ENCODE data around the gene NRXN3.

NRXN3 gene

GRCh38 chr14:79586989-79587598, 1416.9 kb downstream of the NRXN3 start:
- no peak overlapping the region for H3K4me3 ChIP-seq (ENCODE audit: low read length)
- no peak for DNase-seq (ENCODE audit: low read depth, low spot score)

GRCh38 chr14:79587875-79588274, 1417.7 kb downstream of the NRXN3 start:
- H3K4me3 ChIP-seq (ENCODE audit: low read length), result no peak overlapping the region
- DNase-seq (ENCODE audit: low read depth, low spot score), result no peak

GRCh38 chr14:79588398-79588797, 1418.2 kb downstream of the NRXN3 start:
- H3K4me3 ChIP-seq (ENCODE audit: low read length), result no peak overlapping the region
- no peak for DNase-seq (ENCODE audit: low read depth, low spot score)

GRCh38 chr14:79596551-79596950, 1426.4 kb downstream of the NRXN3 start:
- no peak overlapping the region for H3K4me3 ChIP-seq (ENCODE audit: low read length)
- DNase-seq (ENCODE audit: low read depth, low spot score), result no peak

- no peak for DNase-seq (ENCODE audit: low read depth, low spot score)
- H3K4me3 ChIP-seq (ENCODE audit: low read length), result no peak overlapping the region
These were observed 1427.4 kb downstream of the NRXN3 start for GRCh38 chr14:79597566-79597965.

GRCh38 chr14:79598339-79598738, 1428.2 kb downstream of the NRXN3 start:
- DNase-seq (ENCODE audit: low read depth, low spot score), result no peak

GRCh38 chr14:79599239-79599638, 1429.1 kb downstream of the NRXN3 start:
- DNase-seq (ENCODE audit: low read depth, low spot score), result no peak
- H3K4me3 ChIP-seq (ENCODE audit: low read length), result no peak overlapping the region

More at GRCh38 chr14:79598339-79598738, 1428.2 kb downstream of the NRXN3 start:
- H3K4me3 ChIP-seq (ENCODE audit: low read length), result no peak overlapping the region

GRCh38 chr14:79600406-79600805, 1430.2 kb downstream of the NRXN3 start:
- no peak overlapping the region for H3K4me3 ChIP-seq (ENCODE audit: low read length)
- no peak for DNase-seq (ENCODE audit: low read depth, low spot score)

- no peak for DNase-seq (ENCODE audit: low read depth, low spot score)
These were observed 1431.4 kb downstream of the NRXN3 start for GRCh38 chr14:79601579-79601978.

GRCh38 chr14:79602045-79602444, 1431.9 kb downstream of the NRXN3 start:
- no peak for DNase-seq (ENCODE audit: low read depth, low spot score)
- H3K4me3 ChIP-seq (ENCODE audit: low read length), result no peak overlapping the region

More at GRCh38 chr14:79601579-79601978, 1431.4 kb downstream of the NRXN3 start:
- no peak overlapping the region for H3K4me3 ChIP-seq (ENCODE audit: low read length)

- DNase-seq (ENCODE audit: low read depth, low spot score), result no peak
- no peak overlapping the region for H3K4me3 ChIP-seq (ENCODE audit: low read length)
These were observed 1432.6 kb downstream of the NRXN3 start for GRCh38 chr14:79602742-79603141.

GRCh38 chr14:79605849-79606248, 1435.7 kb downstream of the NRXN3 start:
- DNase-seq (ENCODE audit: low read depth, low spot score), result no peak

GRCh38 chr14:79608446-79608845, 1438.3 kb downstream of the NRXN3 start:
- H3K4me3 ChIP-seq (ENCODE audit: low read length), result no peak overlapping the region
- DNase-seq (ENCODE audit: low read depth, low spot score), result no peak

More at GRCh38 chr14:79605849-79606248, 1435.7 kb downstream of the NRXN3 start:
- H3K4me3 ChIP-seq (ENCODE audit: low read length), result no peak overlapping the region

GRCh38 chr14:79613625-79614024, 1443.5 kb downstream of the NRXN3 start:
- no peak overlapping the region for H3K4me3 ChIP-seq (ENCODE audit: low read length)
- DNase-seq (ENCODE audit: low read depth, low spot score), result peak; percentile 66

GRCh38 chr14:79614448-79614847, 1444.3 kb downstream of the NRXN3 start:
- DNase-seq (ENCODE audit: low read depth, low spot score), result no peak
- no peak overlapping the region for H3K4me3 ChIP-seq (ENCODE audit: low read length)

GRCh38 chr14:79627058-79627457, 1456.9 kb downstream of the NRXN3 start:
- H3K4me3 ChIP-seq (ENCODE audit: low read length), result no peak overlapping the region
- DNase-seq (ENCODE audit: low read depth, low spot score), result no peak

GRCh38 chr14:79629411-79630287, 1459.5 kb downstream of the NRXN3 start:
- DNase-seq (ENCODE audit: low read depth, low spot score), result no peak
- H3K4me3 ChIP-seq (ENCODE audit: low read length), result no peak overlapping the region

- no peak overlapping the region for H3K4me3 ChIP-seq (ENCODE audit: low read length)
- no peak for DNase-seq (ENCODE audit: low read depth, low spot score)
These were observed 1460.3 kb downstream of the NRXN3 start for GRCh38 chr14:79630288-79630960.

GRCh38 chr14:79631276-79631675, 1461.1 kb downstream of the NRXN3 start:
- no peak overlapping the region for H3K4me3 ChIP-seq (ENCODE audit: low read length)
- no peak for DNase-seq (ENCODE audit: low read depth, low spot score)

GRCh38 chr14:79638672-79639266, 1468.6 kb downstream of the NRXN3 start:
- no peak for DNase-seq (ENCODE audit: low read depth, low spot score)
- no peak overlapping the region for H3K4me3 ChIP-seq (ENCODE audit: low read length)
